A549 (cell line): ENCODE measurements around the gene PROK2.

Experiments
- BHLHE40 ChIP-seq: IDR thresholded peaks from 2 replicates; pipeline ENCODE4 v1.6.1; 2012; ENCODE audit warnings: low read depth, low read length, inconsistent platforms
- CBX2 ChIP-seq: fragments of 200-600 bp; sonication (generic); IDR thresholded peaks from 2 replicates; pipeline ENCODE4 v1.6.1; 2016; ENCODE audit warnings: low read depth, mild to moderate bottlenecking, borderline replicate concordance
- POLR2A ChIP-seq: IDR thresholded peaks from 2 replicates; pipeline ENCODE4 v1.6.1; 2012; ENCODE audit warnings: mild to moderate bottlenecking, low read length
- SREBF2 ChIP-seq: fragments of 450-650 bp; IDR thresholded peaks from 2 replicates; pipeline ENCODE4 v1.6.1; 2014; ENCODE audit warnings: mild to moderate bottlenecking, moderate library complexity
- TF ChIP-seq, protein P1 (sequence below): fragments of >200 bp; sonication (Bioruptor Twin); formaldehyde crosslinking; IDR thresholded peaks from 3 replicates; pipeline ENCODE4 v1.6.1; 2016
- TF ChIP-seq, protein P2 (sequence below): fragments of >200 bp; sonication (Bioruptor Twin); formaldehyde crosslinking; IDR thresholded peaks from 3 replicates; pipeline ENCODE4 v1.5.1; 2016
- TF ChIP-seq, protein P3 (sequence below): IDR thresholded peaks from 2 replicates; pipeline ENCODE4 v1.6.1; 2012; ENCODE audit warnings: low read depth, borderline replicate concordance
- TF ChIP-seq, protein P4 (sequence below): IDR thresholded peaks from 2 replicates; pipeline ENCODE4 v1.6.1; 2012

- TF ChIP-seq, protein P1, sequence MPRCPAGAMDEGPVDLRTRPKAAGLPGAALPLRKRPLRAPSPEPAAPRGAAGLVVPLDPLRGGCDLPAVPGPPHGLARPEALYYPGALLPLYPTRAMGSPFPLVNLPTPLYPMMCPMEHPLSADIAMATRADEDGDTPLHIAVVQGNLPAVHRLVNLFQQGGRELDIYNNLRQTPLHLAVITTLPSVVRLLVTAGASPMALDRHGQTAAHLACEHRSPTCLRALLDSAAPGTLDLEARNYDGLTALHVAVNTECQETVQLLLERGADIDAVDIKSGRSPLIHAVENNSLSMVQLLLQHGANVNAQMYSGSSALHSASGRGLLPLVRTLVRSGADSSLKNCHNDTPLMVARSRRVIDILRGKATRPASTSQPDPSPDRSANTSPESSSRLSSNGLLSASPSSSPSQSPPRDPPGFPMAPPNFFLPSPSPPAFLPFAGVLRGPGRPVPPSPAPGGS, result no peak
- TF ChIP-seq, protein P2, sequence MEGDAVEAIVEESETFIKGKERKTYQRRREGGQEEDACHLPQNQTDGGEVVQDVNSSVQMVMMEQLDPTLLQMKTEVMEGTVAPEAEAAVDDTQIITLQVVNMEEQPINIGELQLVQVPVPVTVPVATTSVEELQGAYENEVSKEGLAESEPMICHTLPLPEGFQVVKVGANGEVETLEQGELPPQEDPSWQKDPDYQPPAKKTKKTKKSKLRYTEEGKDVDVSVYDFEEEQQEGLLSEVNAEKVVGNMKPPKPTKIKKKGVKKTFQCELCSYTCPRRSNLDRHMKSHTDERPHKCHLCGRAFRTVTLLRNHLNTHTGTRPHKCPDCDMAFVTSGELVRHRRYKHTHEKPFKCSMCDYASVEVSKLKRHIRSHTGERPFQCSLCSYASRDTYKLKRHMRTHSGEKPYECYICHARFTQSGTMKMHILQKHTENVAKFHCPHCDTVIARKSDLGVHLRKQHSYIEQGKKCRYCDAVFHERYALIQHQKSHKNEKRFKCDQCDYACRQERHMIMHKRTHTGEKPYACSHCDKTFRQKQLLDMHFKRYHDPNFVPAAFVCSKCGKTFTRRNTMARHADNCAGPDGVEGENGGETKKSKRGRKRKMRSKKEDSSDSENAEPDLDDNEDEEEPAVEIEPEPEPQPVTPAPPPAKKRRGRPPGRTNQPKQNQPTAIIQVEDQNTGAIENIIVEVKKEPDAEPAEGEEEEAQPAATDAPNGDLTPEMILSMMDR, result no peak
- TF ChIP-seq CBX2 (no peak), POLR2A (no peak), BHLHE40 (no peak), SREBF2 (no peak)
- TF ChIP-seq, protein P3, sequence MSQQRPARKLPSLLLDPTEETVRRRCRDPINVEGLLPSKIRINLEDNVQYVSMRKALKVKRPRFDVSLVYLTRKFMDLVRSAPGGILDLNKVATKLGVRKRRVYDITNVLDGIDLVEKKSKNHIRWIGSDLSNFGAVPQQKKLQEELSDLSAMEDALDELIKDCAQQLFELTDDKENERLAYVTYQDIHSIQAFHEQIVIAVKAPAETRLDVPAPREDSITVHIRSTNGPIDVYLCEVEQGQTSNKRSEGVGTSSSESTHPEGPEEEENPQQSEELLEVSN, result no peak
- TF ChIP-seq, protein P4, sequence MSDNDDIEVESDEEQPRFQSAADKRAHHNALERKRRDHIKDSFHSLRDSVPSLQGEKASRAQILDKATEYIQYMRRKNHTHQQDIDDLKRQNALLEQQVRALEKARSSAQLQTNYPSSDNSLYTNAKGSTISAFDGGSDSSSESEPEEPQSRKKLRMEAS, result no peak
These were observed 24.8 kb downstream of the PROK2 start for GRCh38 chr3:71760140-71760539.
